Cerebellar cortex (tissue), 1 donor: ENCODE results near the gene WDR75.

Source experiments
- DNase-seq: peaks from one replicate; pipeline ENCODE4 v3.0.0-alpha.2; 2015; ENCODE audit warnings: low spot score

Gene WDR75

GRCh38 chr2:189500456-189501160 is 59.3 kb downstream of the WDR75 start:
- no peak for DNase-seq

GRCh38 chr2:189501487-189501886 is 60.2 kb downstream of the WDR75 start:
- no peak for DNase-seq

- no peak for DNase-seq
Observed at GRCh38 chr2:189502714-189503113, 61.4 kb downstream of the WDR75 start.

- no peak for DNase-seq
Observed at GRCh38 chr2:189504238-189504637, 63.0 kb downstream of the WDR75 start.

GRCh38 chr2:189505492-189505891 is 64.2 kb downstream of the WDR75 start:
- DNase-seq = no peak

GRCh38 chr2:189506514-189506976 is 65.3 kb downstream of the WDR75 start:
- no peak for DNase-seq

- no peak for DNase-seq
Observed at GRCh38 chr2:189511210-189511959, 70.1 kb downstream of the WDR75 start.

- DNase-seq = no peak
Observed at GRCh38 chr2:189511960-189512319, 70.7 kb downstream of the WDR75 start.

- no peak for DNase-seq
Observed at GRCh38 chr2:189512879-189513278, 71.6 kb downstream of the WDR75 start.

GRCh38 chr2:189514104-189514503 is 72.8 kb downstream of the WDR75 start:
- no peak for DNase-seq

- no peak for DNase-seq
Observed at GRCh38 chr2:189515264-189515663, 74.0 kb downstream of the WDR75 start.

GRCh38 chr2:189516546-189516945 is 75.3 kb downstream of the WDR75 start:
- no peak for DNase-seq

- no peak for DNase-seq
Observed at GRCh38 chr2:189517847-189518535, 76.7 kb downstream of the WDR75 start.

GRCh38 chr2:189519631-189520387 is 78.5 kb downstream of the WDR75 start:
- DNase-seq = no peak

GRCh38 chr2:189521699-189522434 is 80.6 kb downstream of the WDR75 start:
- DNase-seq = no peak

- no peak for DNase-seq
Observed at GRCh38 chr2:189522435-189523151, 81.3 kb downstream of the WDR75 start.

- DNase-seq = no peak
Observed at GRCh38 chr2:189524746-189525145, 83.5 kb downstream of the WDR75 start.
